DMS153 (cell line): Measurements from ENCODE around the gene GAS6.
A peak's percentile ranks its signal among the peaks of the same experiment; 100 is the strongest.
"Not testable (repeated sequence)": the region's sequence is repeated elsewhere in the genome, so short reads cannot be mapped to it uniquely, and the experiment has no call there.

Source experiments
- DNase-seq: peaks from one replicate; lab custom pipeline; 2025; lab: John Stamatoyannopoulos, UW

Gene GAS6

GRCh38 chr13:113791226-113791625 lies 72.7 kb downstream of the GAS6 start:
- no peak for DNase-seq

DNA sequence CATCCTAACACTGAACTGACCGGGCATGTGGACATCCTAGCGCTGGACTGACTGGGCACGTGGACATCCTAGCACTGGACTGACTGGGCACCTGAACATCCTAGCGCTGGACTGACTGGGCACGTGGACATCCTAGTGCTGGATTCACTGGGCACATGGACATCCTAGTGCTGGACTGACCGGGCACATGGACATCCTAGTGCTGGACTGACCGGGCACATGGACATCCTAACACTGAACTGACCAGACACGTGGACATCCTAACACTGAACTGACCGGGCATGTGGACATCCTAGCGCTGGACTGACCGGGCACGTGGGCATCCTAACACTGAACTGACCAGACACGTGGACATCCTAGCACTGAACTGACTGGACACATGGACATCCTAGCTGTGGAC lies 73.9 kb downstream of the GAS6 start:
- not testable (repeated sequence) for DNase-seq

- no peak for DNase-seq
Observed at GRCh38 chr13:113789167-113789566, 74.7 kb downstream of the GAS6 start.

DNA sequence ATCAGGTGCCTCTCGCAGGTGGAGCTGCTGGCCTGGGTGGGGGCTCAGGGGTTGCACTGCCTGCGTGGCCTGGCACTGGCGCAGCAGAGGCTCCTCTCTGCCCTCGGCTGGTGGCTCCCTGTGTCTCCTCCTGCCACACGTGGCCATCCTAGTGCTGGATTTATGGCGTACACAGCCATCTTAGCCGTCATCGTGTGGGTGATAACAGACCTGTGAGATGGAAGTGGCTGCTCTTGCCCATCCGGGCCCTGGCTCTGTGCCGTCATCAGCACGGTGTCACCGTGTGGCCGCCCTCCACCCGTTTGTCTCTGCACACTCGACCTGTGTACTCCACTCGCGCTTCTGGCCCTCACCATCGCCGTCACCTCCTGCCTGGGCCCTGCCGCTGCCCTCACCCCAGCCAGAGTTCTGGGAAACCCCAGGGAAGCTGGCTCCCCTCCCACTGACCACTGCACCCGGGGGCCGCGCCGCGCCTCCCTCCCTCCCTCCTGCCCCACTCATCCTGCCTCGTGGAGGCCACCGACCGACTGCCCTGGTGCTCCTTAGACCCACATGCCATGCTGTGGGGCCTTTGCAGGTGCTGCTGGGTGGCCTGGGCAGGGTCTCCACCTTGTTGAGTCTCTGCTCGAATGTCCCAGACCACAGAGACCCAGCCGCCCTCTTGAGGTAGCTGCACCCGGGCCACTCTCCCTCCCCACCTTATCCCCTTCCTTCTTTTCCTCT lies 75.3 kb downstream of the GAS6 start:
- no peak for DNase-seq

DNA sequence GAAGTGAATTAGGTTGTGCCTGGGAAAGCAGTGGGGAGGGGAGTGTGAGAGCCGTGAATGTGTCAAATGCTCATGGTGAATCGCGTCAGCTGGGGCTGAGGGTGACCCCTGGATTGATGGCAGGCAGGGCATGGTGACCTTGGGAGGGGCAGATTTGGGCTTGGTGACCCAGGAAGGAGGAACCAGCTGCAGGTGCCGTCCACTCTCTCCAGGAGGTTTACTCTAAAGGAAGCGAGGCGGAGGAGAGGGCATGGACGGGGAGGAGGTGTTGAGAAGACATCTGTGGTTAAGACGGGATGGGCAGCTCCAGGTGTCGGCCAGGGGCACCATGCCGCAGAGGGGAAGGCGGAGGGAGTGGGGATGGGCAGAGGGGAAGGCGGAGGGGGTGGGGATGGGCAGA lies 76.2 kb downstream of the GAS6 start:
- no peak for DNase-seq

GRCh38 chr13:113786262-113786841 lies 77.5 kb downstream of the GAS6 start:
- no peak for DNase-seq

GRCh38 chr13:113785051-113786010 lies 78.5 kb downstream of the GAS6 start:
- no peak for DNase-seq

DNA sequence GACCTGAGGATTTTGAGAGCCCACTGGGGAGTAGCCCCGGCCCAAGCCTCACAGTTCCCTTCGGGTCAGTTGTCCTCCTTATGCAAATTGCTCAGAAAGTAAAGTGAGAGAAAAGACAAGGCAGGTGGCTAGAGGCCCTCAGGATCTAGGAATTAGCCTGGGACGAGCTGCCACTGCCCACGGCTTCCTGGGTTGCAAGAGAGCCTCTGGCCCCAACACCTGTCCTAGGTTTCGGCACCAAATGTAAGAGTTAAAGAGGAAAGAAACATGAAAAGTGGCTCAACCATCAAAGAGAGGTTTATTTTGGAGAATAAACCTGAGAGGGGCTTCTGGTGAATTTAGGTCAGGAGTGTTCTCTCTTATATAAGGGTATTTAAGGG lies 79.2 kb downstream of the GAS6 start:
- no peak for DNase-seq

DNA sequence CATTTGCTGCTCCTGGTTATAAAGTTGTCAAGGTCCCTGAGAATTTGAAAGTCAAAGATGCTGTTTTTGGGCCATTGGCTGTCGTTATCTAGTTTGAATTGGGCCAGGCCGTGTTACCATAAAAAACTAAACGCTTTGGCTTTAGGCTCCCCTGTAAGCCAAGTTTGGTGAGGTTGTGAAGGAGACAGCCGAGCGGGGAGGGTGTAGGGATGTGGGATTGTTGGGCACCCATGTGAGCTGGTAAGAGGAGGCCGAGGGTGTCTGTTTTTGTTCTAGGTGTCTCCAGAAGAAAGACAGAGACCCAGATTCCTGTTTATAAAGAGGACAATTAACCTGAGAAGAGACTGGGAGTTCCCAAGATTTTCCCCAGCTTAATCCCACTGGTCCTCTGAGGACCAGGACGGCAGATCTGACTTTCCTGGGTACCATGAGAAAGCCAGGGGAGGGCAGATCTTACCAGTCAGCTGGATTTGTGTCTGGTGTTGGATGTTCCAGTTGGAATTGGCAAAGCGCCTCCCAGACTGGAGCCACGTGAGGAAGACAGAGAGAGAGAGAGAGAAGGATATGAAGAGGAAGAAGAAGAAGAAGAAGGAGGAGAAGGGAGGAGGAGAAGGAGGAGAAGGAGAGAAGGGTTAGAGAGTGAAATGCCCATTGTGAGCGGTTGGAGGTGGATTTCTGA lies 79.8 kb downstream of the GAS6 start:
- no peak for DNase-seq

DNA sequence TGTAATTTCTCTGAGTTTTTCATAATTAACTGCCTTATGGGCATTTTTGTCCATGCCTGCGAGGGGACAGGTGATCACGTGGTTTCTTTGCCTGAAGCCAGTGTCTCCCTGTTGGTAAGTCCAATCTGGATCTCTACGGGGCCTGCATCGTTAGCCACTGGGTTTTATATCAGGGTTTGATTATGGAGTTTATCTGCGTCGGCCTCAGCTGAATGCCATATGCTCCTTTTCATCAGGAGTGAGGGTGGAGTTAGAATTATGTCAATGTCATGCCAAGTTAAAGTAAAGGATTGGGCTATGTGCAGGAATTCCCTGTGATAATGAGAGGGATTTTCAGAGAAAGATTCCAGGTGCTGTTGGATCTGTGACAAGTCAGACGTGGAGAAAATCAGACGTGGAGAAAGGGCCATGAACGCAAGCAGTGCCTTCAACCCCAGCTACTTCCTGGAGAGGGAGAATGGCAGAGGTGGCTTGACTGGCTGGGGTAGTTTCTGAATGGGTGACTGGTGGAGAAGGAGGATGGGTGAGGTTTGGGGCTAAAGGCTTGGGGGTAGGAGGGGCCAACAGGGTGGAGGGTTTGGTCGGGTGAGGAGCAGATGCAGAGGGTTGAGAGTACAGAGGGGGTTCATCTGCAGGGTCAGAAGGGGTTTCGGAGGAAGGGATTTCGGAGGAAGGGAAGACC lies 80.5 kb downstream of the GAS6 start:
- no peak for DNase-seq

- no peak for DNase-seq
Observed at GRCh38 chr13:113782472-113782871, 81.4 kb downstream of the GAS6 start.

GRCh38 chr13:113781571-113781970 lies 82.3 kb downstream of the GAS6 start:
- no peak for DNase-seq

DNA sequence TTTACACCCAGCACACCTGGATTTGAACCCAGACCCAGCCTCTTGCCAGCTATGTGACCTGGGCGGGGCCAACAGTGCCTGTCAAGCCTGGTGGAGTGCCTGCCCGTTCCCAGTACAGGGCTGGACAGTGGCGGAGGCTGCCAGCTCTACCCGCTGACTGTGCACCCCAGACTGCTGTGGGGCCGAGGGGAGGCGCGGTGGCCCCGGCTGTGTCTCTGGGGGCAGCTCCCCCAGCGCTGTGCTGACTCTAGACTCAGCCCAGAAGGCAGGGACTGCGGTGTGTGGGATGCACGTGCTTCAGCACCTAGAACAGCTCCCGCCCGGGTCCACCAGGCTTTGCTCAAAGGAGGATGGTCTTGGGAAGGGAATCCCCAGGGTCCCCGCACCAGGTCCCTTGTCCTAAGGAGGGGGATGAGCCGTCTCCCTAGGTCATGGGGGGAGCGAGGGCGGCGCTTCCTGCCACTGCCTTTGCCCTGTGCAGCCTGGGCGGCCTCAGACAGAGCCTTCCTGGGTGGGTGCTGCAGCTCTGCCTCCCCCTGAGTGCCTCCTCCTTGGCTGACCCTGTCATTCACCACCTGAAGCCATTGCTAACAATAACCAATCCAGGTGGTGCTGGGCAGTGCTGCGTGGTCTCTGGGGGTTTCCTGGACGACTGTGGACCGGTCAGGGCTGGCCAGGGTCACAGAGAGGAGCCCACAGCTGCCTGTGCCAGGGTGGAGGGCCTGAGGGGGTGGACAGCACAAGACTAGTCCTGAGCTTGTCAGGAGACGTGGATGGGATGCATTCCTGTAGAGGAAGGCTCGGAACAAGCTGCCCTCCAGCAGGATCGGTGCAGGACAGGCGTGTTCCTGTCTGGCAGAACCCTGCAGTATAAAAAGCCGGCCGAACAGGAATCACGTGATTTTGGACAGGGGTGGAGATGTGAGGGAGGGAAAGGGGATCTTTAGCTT lies 86.3 kb downstream of the GAS6 start:
- no peak for DNase-seq

DNA sequence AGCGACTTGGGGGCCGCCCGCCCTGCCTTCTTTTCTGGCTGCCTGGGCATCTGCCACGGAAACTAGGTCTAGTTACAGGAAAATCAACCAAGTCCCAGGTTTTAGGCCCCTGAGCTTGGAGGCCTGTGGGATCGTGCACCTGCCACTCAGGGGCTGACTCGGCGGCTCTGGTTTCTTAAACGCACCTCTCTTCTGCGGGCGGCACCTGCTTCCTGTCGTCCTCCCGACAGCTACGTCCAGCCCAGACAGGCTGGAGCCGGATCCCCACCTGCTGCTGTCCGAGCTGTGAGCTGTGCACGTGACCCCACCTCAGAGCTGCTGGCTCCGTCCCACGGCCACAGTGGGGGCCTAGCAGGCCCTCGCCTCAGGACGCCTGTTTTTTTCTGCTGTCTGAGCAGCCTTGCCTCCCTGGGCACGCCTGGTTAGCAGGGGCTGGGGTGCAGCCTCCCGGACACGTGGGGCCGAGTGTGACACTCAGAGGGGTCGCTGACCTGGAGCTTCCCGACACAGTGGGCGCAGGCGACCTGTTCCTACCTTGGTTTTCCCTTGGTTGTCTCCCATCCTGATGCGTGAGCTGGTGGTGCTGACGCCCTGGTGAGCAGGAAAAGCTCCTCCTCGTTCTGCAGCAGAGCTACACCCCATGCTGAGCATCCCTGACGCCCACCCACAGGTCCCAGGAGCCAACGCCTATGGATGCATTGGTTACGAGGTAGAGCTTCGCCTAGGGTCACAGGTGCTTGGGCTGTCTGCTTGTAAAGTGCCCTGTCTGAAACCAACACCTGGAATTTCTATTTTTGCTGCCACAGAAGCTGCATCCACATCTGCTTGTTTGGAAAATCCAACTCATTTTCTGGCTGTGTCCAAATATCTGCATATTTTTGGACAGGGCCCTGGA lies 87.4 kb downstream of the GAS6 start:
- DNase-seq, result peak; percentile 89

DNA sequence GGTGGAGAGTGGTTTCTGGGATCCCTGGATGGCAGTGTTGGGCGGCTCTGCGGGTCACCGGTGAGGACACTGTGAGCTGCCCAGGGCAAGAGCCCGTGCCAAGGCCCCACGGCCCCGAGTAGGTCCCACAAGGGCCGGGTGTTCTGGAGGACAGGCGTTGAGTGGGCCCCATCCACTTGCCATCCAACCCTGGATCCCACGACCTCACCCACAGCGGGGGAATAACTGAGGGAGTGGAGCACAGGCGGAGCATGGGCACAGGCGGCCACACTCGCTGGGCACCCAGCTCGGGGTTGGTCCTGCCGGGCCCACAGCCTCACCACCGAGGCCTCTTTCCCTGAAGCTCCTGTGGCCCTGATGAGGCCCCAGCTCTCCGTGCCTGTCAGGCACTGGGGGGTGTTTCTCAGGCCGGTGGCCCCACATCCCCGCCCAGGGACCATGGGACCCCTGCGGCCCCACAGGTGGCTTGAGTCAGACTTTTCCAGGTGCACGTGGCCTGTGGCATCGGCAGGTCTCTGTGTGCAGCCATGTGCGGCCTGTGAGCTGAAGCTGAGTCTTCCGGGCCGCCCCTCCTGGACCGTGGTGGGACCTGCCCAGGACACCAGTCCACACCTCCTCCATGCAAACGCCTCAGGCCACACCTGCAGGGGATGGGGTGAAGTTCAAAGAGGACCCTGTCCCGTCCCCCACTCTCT lies 88.3 kb downstream of the GAS6 start:
- DNase-seq, result no peak

DNA sequence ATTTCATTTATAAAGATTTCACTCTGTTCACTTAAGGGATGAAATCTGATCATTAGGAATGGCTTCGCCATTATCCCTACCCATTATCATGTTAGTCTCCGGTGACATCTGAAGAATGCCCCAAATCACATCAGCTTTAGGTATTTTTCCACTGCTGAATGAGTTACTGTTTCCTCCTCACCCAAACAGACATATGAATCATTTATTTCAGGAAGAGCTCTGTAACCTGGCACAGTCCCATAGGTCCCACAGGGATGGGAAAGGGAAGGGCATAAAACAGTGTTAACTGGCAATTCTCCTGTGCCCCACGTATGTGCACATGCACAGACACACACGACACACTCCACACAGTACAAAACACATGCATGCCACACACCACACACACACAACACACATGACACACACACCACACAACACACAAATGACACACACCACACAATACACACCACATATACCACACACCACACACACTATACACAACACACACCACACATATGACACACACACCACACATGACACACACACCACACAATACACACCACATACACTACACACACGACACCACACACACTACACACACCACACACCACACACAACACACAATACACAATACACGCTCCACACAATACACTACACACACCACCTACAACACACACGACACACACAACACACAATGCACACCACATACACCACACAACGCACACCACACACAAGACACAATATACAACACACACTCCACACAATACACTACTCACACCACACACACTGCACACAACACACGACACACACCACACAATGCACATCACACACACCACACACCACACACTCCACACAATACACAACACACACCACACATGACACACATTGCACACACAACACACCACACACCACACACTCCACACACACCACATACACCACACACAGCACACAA lies 89.4 kb downstream of the GAS6 start:
- peak; percentile 56 for DNase-seq

- no peak for DNase-seq
Observed at GRCh38 chr13:113771709-113772331, 92.1 kb downstream of the GAS6 start.
